K562 (cell line): ENCODE results near the gene PRKCB. TPM values are rescaled to one million over a fixed set of nuclear protein-coding genes. Genes with fewer than 3 reads are reported as not detected.

Source experiments
- ATAC-seq: fragments of 200-7000 bp; cut with Tn5 transposase; 3 replicates; pipeline ENCODE4 v1.9.1; 2020; ENCODE audit warnings: moderate library complexity
- BruUV-seq: library from RNA; stranded (reverse); fragments of 400-500 nt; replicated peaks from 2 replicates; lab custom pipeline; 2021; lab: Mats Ljungman, UMichigan
- CTCF ChIA-PET: fragments of 300-600 bp; formaldehyde crosslinking; extraction: SDS; loops from one replicate; lab custom pipeline; 2021; ENCODE audit warnings: low intra/inter-chr PET ratio; lab: Yijun Ruan, JAX
- POLR2A ChIA-PET: fragments of 300-600, 350-650 bp; sonication (Branson Sonifier 250); formaldehyde crosslinking; extraction: SDS; loops from one replicate; lab custom pipeline; 2021; ENCODE audit warnings: antibody characterized with exemption, inconsistent platforms; lab: Yijun Ruan, JAX
- DNase-seq, 4 experiments: peaks; one replicate each; pipeline versions ENCODE4 v3.0.0 to v3.0.0-alpha.2; 2011 to 2018; ENCODE audit warnings: low spot score in 3 of 4, mixed read lengths in 3 of 4; ENCODE audit errors: extremely low read depth in 1 of 4
- FAIRE-seq: peaks from 2 replicates; lab custom pipeline; 2011; peaks lifted over from hg19 to GRCh38; lab: Jason Lieb, UNC
- H2AFZ ChIP-seq: 2 replicates; pipeline ENCODE4 v1.6.0; 2011; ENCODE audit warnings: low read depth, low read length, control low read depth, inconsistent platforms
- H3K27ac ChIP-seq: fragments of 200-600 bp; 3 replicates; pipeline ENCODE4 v1.8.0; 2011; ENCODE audit warnings: low read depth, mild to moderate bottlenecking, control low read depth, inconsistent platforms, low read length, moderate library complexity, mixed read lengths; ENCODE audit errors: extremely low read depth
- H3K27me3 ChIP-seq, 2 experiments: fragments of 300-600 bp in 1 of 2; 2 replicates in 1 of 2; 3 replicates in 1 of 2; pipeline versions ENCODE4 v1.6.0 to v1.8.0; 2011; ENCODE audit warnings: inconsistent platforms in 2 of 2, low read length in 2 of 2, mild to moderate bottlenecking in 1 of 2, mixed read lengths in 1 of 2, moderate library complexity in 1 of 2; ENCODE audit not compliant: control insufficient read depth in 2 of 2, insufficient read depth in 2 of 2
- H3K36me3 ChIP-seq: fragments of 300-600 bp; 3 replicates; pipeline ENCODE4 v1.8.0; 2011; ENCODE audit warnings: mild to moderate bottlenecking, low read length, inconsistent platforms; ENCODE audit not compliant: control insufficient read depth, insufficient read depth
- H3K4me1 ChIP-seq, 2 experiments: fragments of 200-600 bp in 1 of 2; replicated peaks in 1 of 2; 2 replicates in 1 of 2; 3 replicates in 1 of 2; pipeline versions ENCODE4 v1.5.1 to v1.8.0; 2011; ENCODE audit warnings: inconsistent platforms in 2 of 2, low read length in 2 of 2, mild to moderate bottlenecking in 1 of 2, mixed read lengths in 1 of 2, moderate library complexity in 1 of 2; ENCODE audit not compliant: control insufficient read depth in 2 of 2, insufficient read depth in 2 of 2
- H3K4me2 ChIP-seq: 2 replicates; pipeline ENCODE4 v1.6.1; 2011; ENCODE audit warnings: low read length, control low read depth, inconsistent platforms, mixed read lengths; ENCODE audit not compliant: insufficient read depth
- H3K4me3 ChIP-seq: fragments of 200-600 bp; sonication (generic), shearing (Covaris generic); 2 replicates; pipeline ENCODE4 v1.5.1; 2016; ENCODE audit warnings: control low read depth, inconsistent platforms
- H3K79me2 ChIP-seq: fragments of 200-600 bp; 3 replicates; pipeline ENCODE4 v1.8.0; 2011; ENCODE audit warnings: low read length, inconsistent platforms; ENCODE audit not compliant: control insufficient read depth, insufficient read depth
- H3K9ac ChIP-seq, 2 experiments: 2 replicates each; pipeline versions ENCODE4 v1.6.0 to v1.6.1; 2011; ENCODE audit warnings: low read depth in 2 of 2, low read length in 2 of 2, control low read depth in 1 of 2, inconsistent platforms in 1 of 2, mild to moderate bottlenecking in 1 of 2, mixed read lengths in 1 of 2; ENCODE audit not compliant: insufficient read depth in 1 of 2
- H3K9me1 ChIP-seq: one replicate; pipeline ENCODE4 v1.6.0; 2011; ENCODE audit warnings: inconsistent platforms, mild to moderate bottlenecking, low read length, moderate library complexity; ENCODE audit not compliant: control insufficient read depth, insufficient read depth
- H3K9me3 ChIP-seq: replicated peaks from 2 replicates; pipeline ENCODE4 v1.5.1; 2011; ENCODE audit warnings: low read depth, low read length, inconsistent platforms; ENCODE audit not compliant: control insufficient read depth, insufficient read depth
- H4K20me1 ChIP-seq: replicated peaks from 2 replicates; pipeline ENCODE4 v1.6.1; 2011; ENCODE audit warnings: low read length, inconsistent platforms, mixed read lengths; ENCODE audit not compliant: control insufficient read depth, insufficient read depth
- CXXC5 ChIP-seq: fragments of 250-450 bp; sonication (Bioruptor Pico); IDR thresholded peaks from 2 replicates; pipeline ENCODE4 v1.8.0; 2022; ENCODE audit warnings: inconsistent platforms, mild to moderate bottlenecking, moderate library complexity
- HDAC6 ChIP-seq: IDR thresholded peaks from 2 replicates; pipeline ENCODE4 v1.6.1; 2012; ENCODE audit warnings: low read depth, mild to moderate bottlenecking, control low read depth, inconsistent platforms, low read length, moderate library complexity
- JUND ChIP-seq, 2 experiments: IDR thresholded peaks; 2 replicates in 1 of 2; 3 replicates in 1 of 2; pipeline ENCODE4 v1.6.1; 2011; ENCODE audit warnings: borderline replicate concordance in 2 of 2, low read depth in 2 of 2, low read length in 2 of 2, improper control_type of control experiment in 1 of 2, missing biosample characterization in 1 of 2, missing genetic modification characterization in 1 of 2, missing genetic modification reagents in 1 of 2
- KAT8 ChIP-seq: fragments of 450-650 bp; IDR thresholded peaks from 2 replicates; pipeline ENCODE4 v1.6.1; 2016; ENCODE audit warnings: low read depth, mild to moderate bottlenecking
- MIER1 ChIP-seq: fragments of 450-650 bp; IDR thresholded peaks from 2 replicates; pipeline ENCODE4 v1.6.1; 2016; ENCODE audit warnings: antibody characterized with exemption, mild to moderate bottlenecking, low read depth
- POLR3A ChIP-seq: IDR thresholded peaks from 2 replicates; pipeline ENCODE4 v1.6.1; 2011; ENCODE audit warnings: borderline replicate concordance, mild to moderate bottlenecking, moderate library complexity; ENCODE audit not compliant: insufficient read length, insufficient read depth; ENCODE audit errors: extremely low read depth
- PTBP1 ChIP-seq: fragments of 200-400 bp; formaldehyde crosslinking; IDR thresholded peaks from 2 replicates; pipeline ENCODE4 v1.6.1; 2017; ENCODE audit warnings: low read depth, low read length
- SMC3 ChIP-seq: conservative IDR thresholded peaks from 2 replicates; pipeline ENCODE4 v1.6.1; 2011; ENCODE audit warnings: low read depth, low read length, improper control_type of control experiment; ENCODE audit not compliant: insufficient read depth
- XRCC4 ChIP-seq: IDR thresholded peaks from one replicate; pipeline ENCODE4 v1.6.1; 2011; ENCODE audit not compliant: insufficient read depth, insufficient read length; ENCODE audit errors: extremely low read depth
- ZFP36 ChIP-seq: fragments of 150-350 bp; IDR thresholded peaks from 2 replicates; pipeline ENCODE4 v1.6.1; 2018; ENCODE audit warnings: low read length, low read depth; ENCODE audit not compliant: partially characterized antibody
- WGBS: fragments of 100-300 bp; shearing (Covaris generic); methylation state at CpG from one replicate; pipeline ENCODE4 v1.1.6; 2016; ENCODE audit warnings: low coverage, mixed read lengths; ENCODE audit not compliant: insufficient coverage; ENCODE audit errors: missing lambda C conversion rate; 5-methylcytosine and 5-hydroxymethylcytosine counted together
- in situ Hi-C: fragments of 300-500 bp; cut with MboI; formaldehyde crosslinking; loops from 4 replicates; pipeline ENCODE4 v1.15.0; 2018; ENCODE audit warnings: inconsistent platforms, mixed read lengths
- intact Hi-C: fragments of 100-400 bp; cut with micrococcal nuclease; formaldehyde crosslinking; loops from 2 replicates; pipeline ENCODE4 v1.14.2; 2022
- polyA plus RNA-seq, 8 experiments: library from polyadenylated mRNA; depleted of rRNA in 4 of 8; stranded (reverse) in 5 of 8; unstranded in 3 of 8; fragments of >200 nt; fragmentation: Nextera tagmentation in 2 of 8; fragmentation: Illumina TruSeq in 1 of 8; extraction: Ambion mirVana in 2 of 8; extraction: Trizol in 1 of 8; gene quantifications; 2 replicates each; pipeline versions ENCODE4 v1.2.1 to v1.2.3, GENCODE V29; 2011 to 2014; ENCODE audit warnings: inconsistent platforms in 1 of 8, missing spikeins in 1 of 8
- total RNA-seq, 7 experiments: library from RNA; depleted of rRNA in 6 of 7; stranded (reverse); fragments of >200 nt in 6 of 7; fragmentation: Illumina TruSeq in 2 of 7; extraction: Trizol in 2 of 7; gene quantifications; 2 replicates each; pipeline versions ENCODE4 v1.2.1 to v1.2.3, GENCODE V29; 2011 to 2021; ENCODE audit warnings: low replicate concordance in 1 of 7
- TF ChIP-seq, protein P1 (sequence below), 2 experiments: fragments of 450-650 bp in 1 of 2; sonication (generic) in 1 of 2; formaldehyde crosslinking; conservative IDR thresholded peaks; 2 replicates each; pipeline versions ENCODE4 v1.4.0 to v1.8.1; 2020 to 2022; ENCODE audit warnings: mild to moderate bottlenecking in 1 of 2, missing genetic modification reagents in 1 of 2
- TF ChIP-seq, protein P2 (sequence below): fragments of 450-650 bp; formaldehyde crosslinking; IDR thresholded peaks from 2 replicates; pipeline ENCODE4 v1.4.0; 2020; ENCODE audit warnings: mild to moderate bottlenecking, moderate library complexity
- TF ChIP-seq, protein P3 (sequence below), 3 experiments: IDR thresholded peaks in 2 of 3; conservative IDR thresholded peaks in 1 of 3; 2 replicates each; pipeline ENCODE4 v1.5.1; 2011 to 2012; ENCODE audit warnings: low read length in 3 of 3, mild to moderate bottlenecking in 3 of 3, control low read depth in 2 of 3, improper control_type of control experiment in 1 of 3, inconsistent platforms in 1 of 3, low read depth in 1 of 3, mixed read lengths in 1 of 3, moderate library complexity in 1 of 3; ENCODE audit not compliant: insufficient read depth in 2 of 3

Gene PRKCB
- total and polyA plus RNA-seq, 9 of the 15 experiments (the other 6 are each of a cell fraction or from before 2014, with no cell fraction given), result 49.9 to 276 (median 148) TPM

DNA sequence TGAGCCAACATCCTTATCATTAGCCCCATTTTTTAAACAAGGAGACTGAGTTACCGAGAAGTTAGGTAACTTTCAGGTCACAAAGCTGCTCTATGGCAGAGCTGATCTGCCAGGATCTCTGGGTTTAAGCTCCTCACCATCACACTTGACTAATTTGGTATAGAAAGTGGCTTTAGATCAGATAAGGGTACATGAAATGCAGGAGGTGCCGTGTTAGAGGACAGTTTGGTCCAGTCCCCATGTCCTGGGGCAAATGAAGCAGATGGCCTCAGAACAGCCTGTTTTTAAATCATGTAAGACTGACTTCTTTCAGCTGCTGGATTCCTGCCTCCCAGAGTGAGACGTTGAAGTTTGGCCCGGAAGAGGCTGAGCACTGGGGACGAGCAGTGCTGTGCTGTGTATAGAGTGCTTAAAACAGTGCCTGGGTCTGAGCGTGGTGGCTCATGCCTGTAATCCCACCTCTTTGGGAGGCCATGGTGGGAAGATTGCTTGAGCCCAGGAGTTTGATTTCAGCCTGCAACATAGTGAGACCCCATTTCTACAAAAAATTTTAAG is 233.3 kb downstream of the PRKCB start (continued):
- TF ChIP-seq, protein P1, sequence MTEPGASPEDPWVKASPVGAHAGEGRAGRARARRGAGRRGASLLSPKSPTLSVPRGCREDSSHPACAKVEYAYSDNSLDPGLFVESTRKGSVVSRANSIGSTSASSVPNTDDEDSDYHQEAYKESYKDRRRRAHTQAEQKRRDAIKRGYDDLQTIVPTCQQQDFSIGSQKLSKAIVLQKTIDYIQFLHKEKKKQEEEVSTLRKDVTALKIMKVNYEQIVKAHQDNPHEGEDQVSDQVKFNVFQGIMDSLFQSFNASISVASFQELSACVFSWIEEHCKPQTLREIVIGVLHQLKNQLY (CRISPR knock-in tag; conservative IDR thresholded peaks at IDR 0.05), result no peak
- no peak for TF ChIP-seq HDAC6
- no peak for TF ChIP-seq MIER1
- TF ChIP-seq PTBP1, result no peak

DNA sequence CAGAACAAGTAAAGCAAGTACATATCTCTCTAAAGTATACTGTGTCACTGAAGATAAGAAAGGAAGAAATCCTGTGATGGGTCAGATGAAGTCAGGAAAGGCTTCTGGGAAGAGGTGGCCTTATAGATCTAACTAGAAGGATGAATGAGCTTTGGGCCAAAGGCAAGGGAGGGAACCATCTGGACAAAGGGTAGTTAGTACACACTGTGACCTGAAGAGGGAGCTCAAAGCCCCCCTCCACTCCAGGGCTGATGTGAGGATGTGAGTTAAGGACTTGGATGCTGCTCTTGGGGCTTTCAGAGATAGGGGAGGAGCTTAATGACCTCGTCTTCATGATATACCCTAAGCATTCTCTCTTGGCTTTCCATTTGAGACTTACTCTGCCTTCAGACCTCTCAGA is 235.1 kb downstream of the PRKCB start:
- Histone ChIP-seq H3K4me2 (no peak overlapping the region), H3K27me3 (no peaks in the 10 kb centered on the region), H3K79me2 (peaks cover 37% of the 10 kb centered on the region), H3K9me1 (peaks cover 5% of the 10 kb centered on the region), H2AFZ (no peak overlapping the region), H4K20me1 (peaks cover 16% of the 10 kb centered on the region), H3K4me3 (no peak overlapping the region), H3K36me3 (peaks cover 33% of the 10 kb centered on the region), H3K9me3 (no peaks in the 10 kb centered on the region), H3K9ac (no peak overlapping the region), H3K4me1 (peaks cover 3 to 19% of the 10 kb centered on the region in 2 experiments; a peak in 4 of 5 replicates), H3K27ac (no peak overlapping the region)
- BruUV-seq, result no TSS peak
- intact Hi-C loops, result loop anchor here (2.0 to 10.0 kb wide), 2 partner anchors 134 to 182 kb away; no protein-coding TSS in a partner anchor
- ChIA-PET POLR2A (interaction anchor here (0.7 to 1.9 kb wide), 6 partner anchors 9 to 33 kb away, joined by 3 to 14 read pairs (median 4); no protein-coding TSS in a partner anchor), CTCF (no interaction called here)
- FAIRE-seq, result peak; percentile 91
- peak; percentile 79 to 83 (median 81) for DNase-seq
- in situ Hi-C loops, result no loop called here
- WGBS, result 25% methylated on average over 1 of the region's 1 CpG
- ATAC-seq, result peak; percentile 94
- TF ChIP-seq XRCC4 (no peak), CXXC5 (CRISPR knock-in tag) (0 out of 2 replicates have a peak, but pooled peaks have one; percentile 12), ZFP36 (peak; percentile 99), SMC3 (peak; percentile 67), KAT8 (no peak), POLR3A (no peak), JUND (IDR thresholded peaks at IDR 0.05; ENCODE audit: borderline replicate concordance, low read depth, low read length) (peak; percentile 27; the same call in 1 of the 2 replicates), JUND (tag; IDR thresholded peaks at IDR 0.05; ENCODE audit: borderline replicate concordance, low read depth, low read length) (0 out of 3 replicates have a peak, but pooled peaks have one; percentile 11)
- TF ChIP-seq, protein P2, sequence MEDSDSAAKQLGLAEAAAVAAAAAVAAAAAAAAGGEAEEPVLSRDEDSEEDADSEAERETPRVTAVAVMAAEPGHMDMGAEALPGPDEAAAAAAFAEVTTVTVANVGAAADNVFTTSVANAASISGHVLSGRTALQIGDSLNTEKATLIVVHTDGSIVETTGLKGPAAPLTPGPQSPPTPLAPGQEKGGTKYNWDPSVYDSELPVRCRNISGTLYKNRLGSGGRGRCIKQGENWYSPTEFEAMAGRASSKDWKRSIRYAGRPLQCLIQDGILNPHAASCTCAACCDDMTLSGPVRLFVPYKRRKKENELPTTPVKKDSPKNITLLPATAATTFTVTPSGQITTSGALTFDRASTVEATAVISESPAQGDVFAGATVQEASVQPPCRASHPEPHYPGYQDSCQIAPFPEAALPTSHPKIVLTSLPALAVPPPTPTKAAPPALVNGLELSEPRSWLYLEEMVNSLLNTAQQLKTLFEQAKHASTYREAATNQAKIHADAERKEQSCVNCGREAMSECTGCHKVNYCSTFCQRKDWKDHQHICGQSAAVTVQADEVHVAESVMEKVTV (CRISPR knock-in tag), result peak; percentile 58; the same call in 1 of the 2 replicates
- TF ChIP-seq, protein P3, sequence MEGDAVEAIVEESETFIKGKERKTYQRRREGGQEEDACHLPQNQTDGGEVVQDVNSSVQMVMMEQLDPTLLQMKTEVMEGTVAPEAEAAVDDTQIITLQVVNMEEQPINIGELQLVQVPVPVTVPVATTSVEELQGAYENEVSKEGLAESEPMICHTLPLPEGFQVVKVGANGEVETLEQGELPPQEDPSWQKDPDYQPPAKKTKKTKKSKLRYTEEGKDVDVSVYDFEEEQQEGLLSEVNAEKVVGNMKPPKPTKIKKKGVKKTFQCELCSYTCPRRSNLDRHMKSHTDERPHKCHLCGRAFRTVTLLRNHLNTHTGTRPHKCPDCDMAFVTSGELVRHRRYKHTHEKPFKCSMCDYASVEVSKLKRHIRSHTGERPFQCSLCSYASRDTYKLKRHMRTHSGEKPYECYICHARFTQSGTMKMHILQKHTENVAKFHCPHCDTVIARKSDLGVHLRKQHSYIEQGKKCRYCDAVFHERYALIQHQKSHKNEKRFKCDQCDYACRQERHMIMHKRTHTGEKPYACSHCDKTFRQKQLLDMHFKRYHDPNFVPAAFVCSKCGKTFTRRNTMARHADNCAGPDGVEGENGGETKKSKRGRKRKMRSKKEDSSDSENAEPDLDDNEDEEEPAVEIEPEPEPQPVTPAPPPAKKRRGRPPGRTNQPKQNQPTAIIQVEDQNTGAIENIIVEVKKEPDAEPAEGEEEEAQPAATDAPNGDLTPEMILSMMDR (IDR thresholded peaks at IDR 0.05 in 2 of 3, conservative IDR thresholded peaks at IDR 0.05 in 1 of 3; ENCODE audit: insufficient read depth in 2 of 3, low read depth in 1 of 3, low read length in 3 of 3), result peak; percentile 72 to 85 (median 83)
